Upper lobe of right lung (tissue), 1 donor: Measurements from ENCODE around the gene XYLT1. TPM values are rescaled to one million over a fixed set of nuclear protein-coding genes. Genes with fewer than 3 reads are reported as not detected.

Experiments used
- ATAC-seq: fragments of 200-7000 bp; cut with Tn5 transposase; one replicate; pipeline ENCODE4 v1.9.1; 2020; ENCODE audit warnings: mild to moderate bottlenecking, moderate library complexity
- DNase-seq: peaks from one replicate; pipeline ENCODE4 v3.0.0-alpha.2; 2020
- H3K27ac ChIP-seq: fragments of 200-600 bp; one replicate; pipeline ENCODE4 v1.8.0; 2022
- H3K27me3 ChIP-seq: fragments of 200-600 bp; one replicate; pipeline ENCODE4 v1.8.0; 2022; ENCODE audit warnings: mild to moderate bottlenecking
- H3K36me3 ChIP-seq: fragments of 200-600 bp; one replicate; pipeline ENCODE4 v1.8.0; 2022
- H3K4me1 ChIP-seq: fragments of 200-600 bp; one replicate; pipeline ENCODE4 v1.8.0; 2022
- H3K4me3 ChIP-seq: fragments of 200-600 bp; one replicate; pipeline ENCODE4 v1.8.0; 2022; ENCODE audit warnings: mild to moderate bottlenecking
- H3K9me3 ChIP-seq: fragments of 200-600 bp; one replicate; pipeline ENCODE4 v1.8.0; 2022
- CTCF ChIP-seq: fragments of 200-600 bp; IDR thresholded peaks from one replicate; pipeline ENCODE4 v1.8.0; 2022; ENCODE audit warnings: antibody characterized with exemption
- intact Hi-C: fragments of 100-400 bp; cut with DNase I; formaldehyde crosslinking; loops from one replicate; pipeline ENCODE4 v1.11.0; 2022
- total RNA-seq: library from RNA; stranded (reverse); fragmentation: NEBNext Ultra II Directional; extraction: Animal tissue kit (Norgen Biotek cat#: 25700); gene quantifications from one replicate; pipeline ENCODE4 v1.2.1, GENCODE V29; 2021
- donor health status: DM: no; HTN: yes; CAD: no; lungs with severe emphysema.

XYLT1 gene
- total RNA-seq, 1 donor from 2014 or later = 12.1 TPM

- Histone ChIP-seq H3K36me3 (no peaks in the 10 kb centered on the region), H3K4me3 (no peak overlapping the region), H3K27me3 (no peaks in the 10 kb centered on the region), H3K27ac (no peak overlapping the region), H3K4me1 (peaks cover 25% of the 10 kb centered on the region), H3K9me3 (no peaks in the 10 kb centered on the region)
- no peak for TF ChIP-seq CTCF
- ATAC-seq = no peak
- DNase-seq = no peak
- intact Hi-C loops = no loop called here
These were observed 166.7 kb downstream of the XYLT1 start for GRCh38 chr16:17304106-17304490.

- DNase-seq (no peak), ATAC-seq (no peak)
- no peak overlapping the region for H3K4me3 ChIP-seq
- peaks cover 25% of the 10 kb centered on the region for H3K4me1 ChIP-seq
- no peak overlapping the region for H3K27ac ChIP-seq
- H3K27me3 ChIP-seq = no peaks in the 10 kb centered on the region
- intact Hi-C loops = no loop called here
- H3K36me3 ChIP-seq = no peaks in the 10 kb centered on the region
- H3K9me3 ChIP-seq = no peaks in the 10 kb centered on the region
- no peak for TF ChIP-seq CTCF
These were observed 167.7 kb downstream of the XYLT1 start for GRCh38 chr16:17303101-17303500.

GRCh38 chr16:17302620-17303019 lies 168.1 kb downstream of the XYLT1 start:
- DNase-seq = no peak

GRCh38 chr16:17302214-17302613 lies 168.5 kb downstream of the XYLT1 start:
- no peak for TF ChIP-seq CTCF

More at GRCh38 chr16:17302620-17303019, 168.1 kb downstream of the XYLT1 start:
- H3K4me1 ChIP-seq = peaks cover 25% of the 10 kb centered on the region
- ATAC-seq = peak; percentile 21
- intact Hi-C loops = no loop called here
- H3K9me3 ChIP-seq = no peaks in the 10 kb centered on the region
- H3K4me3 ChIP-seq = no peak overlapping the region
- no peaks in the 10 kb centered on the region for H3K27me3 ChIP-seq
- H3K36me3 ChIP-seq = no peaks in the 10 kb centered on the region
- no peak for TF ChIP-seq CTCF
- no peak overlapping the region for H3K27ac ChIP-seq

GRCh38 chr16:17301593-17302135 lies 169.1 kb downstream of the XYLT1 start:
- DNase-seq (no peak), ATAC-seq (peak; percentile 70)
- peaks cover 25% of the 10 kb centered on the region for H3K4me1 ChIP-seq
- H3K27ac ChIP-seq = no peak overlapping the region
- H3K27me3 ChIP-seq = no peaks in the 10 kb centered on the region
- no peaks in the 10 kb centered on the region for H3K36me3 ChIP-seq
- TF ChIP-seq CTCF = no peak
- no peaks in the 10 kb centered on the region for H3K9me3 ChIP-seq
- H3K4me3 ChIP-seq = no peak overlapping the region
- intact Hi-C loops = no loop called here

More at GRCh38 chr16:17302214-17302613, 168.5 kb downstream of the XYLT1 start:
- DNase-seq (no peak), ATAC-seq (no peak)
- Histone ChIP-seq H3K9me3 (no peaks in the 10 kb centered on the region), H3K4me3 (no peak overlapping the region), H3K4me1 (peaks cover 25% of the 10 kb centered on the region), H3K27me3 (no peaks in the 10 kb centered on the region), H3K36me3 (no peaks in the 10 kb centered on the region), H3K27ac (no peak overlapping the region)
- intact Hi-C loops = no loop called here

- no peak for TF ChIP-seq CTCF
- ATAC-seq = no peak
These were observed 169.6 kb downstream of the XYLT1 start for GRCh38 chr16:17301184-17301583.

More at GRCh38 chr16:17301184-17301583, 169.6 kb downstream of the XYLT1 start:
- Histone ChIP-seq H3K27me3 (no peaks in the 10 kb centered on the region), H3K27ac (no peak overlapping the region), H3K4me1 (peaks cover 25% of the 10 kb centered on the region), H3K4me3 (no peak overlapping the region), H3K36me3 (no peaks in the 10 kb centered on the region), H3K9me3 (no peaks in the 10 kb centered on the region)
- no peak for DNase-seq
- intact Hi-C loops = no loop called here
